Activated CD8-positive, alpha-beta memory T cell treated with anti-CD3 and anti-CD28 coated beads, Interleukin-2, amount 50 U/mL, for 24 hours (primary cell): ENCODE measurements around the gene ARVCF.
A peak's percentile ranks its signal among the peaks of the same experiment; 100 is the strongest.

Experiments
- DNase-seq: peaks from one replicate; pipeline ENCODE4 v3.0.0-alpha.2; 2020; ENCODE audit errors: extremely low read depth

ARVCF gene

GRCh38 chr22:19974268-19974861 is 42.3 kb downstream of the ARVCF start:
- no peak for DNase-seq

DNA sequence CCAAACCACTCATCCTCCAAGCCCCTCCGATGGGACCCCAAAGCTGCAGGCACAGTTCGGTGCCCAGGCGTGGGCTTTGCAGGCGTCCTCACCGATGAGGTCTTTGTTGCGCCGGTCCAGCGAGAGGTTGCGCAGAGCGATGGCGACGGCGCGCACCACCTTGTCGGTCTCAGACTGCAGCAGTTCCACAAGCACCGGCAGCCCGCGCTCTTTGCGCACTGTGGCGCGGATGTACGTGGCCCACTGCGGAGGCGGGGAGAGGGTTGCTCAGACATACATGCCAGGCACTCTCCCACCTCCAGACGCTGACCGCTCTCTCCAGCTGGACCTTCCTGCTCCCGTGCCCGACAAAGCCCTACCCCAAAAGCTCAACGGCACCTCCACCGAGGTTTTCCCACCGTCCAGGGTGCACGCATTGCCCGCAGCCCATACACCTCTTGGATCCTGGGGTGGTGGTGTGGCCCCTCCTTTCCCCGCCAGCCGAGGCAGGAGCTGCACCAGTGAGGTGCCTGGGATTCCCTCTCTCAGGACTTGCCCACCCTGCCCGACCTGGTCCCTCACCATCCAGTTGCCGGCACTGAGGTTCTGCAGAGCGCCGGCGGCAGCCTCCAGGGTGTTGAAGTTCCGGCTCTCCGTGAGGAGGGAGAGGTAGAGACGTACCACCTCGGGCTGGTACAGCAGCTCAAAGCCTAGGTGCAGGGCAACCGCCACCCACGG is 42.9 kb downstream of the ARVCF start:
- DNase-seq, result no peak

GRCh38 chr22:19972652-19973550 is 43.7 kb downstream of the ARVCF start:
- DNase-seq, result no peak

GRCh38 chr22:19972251-19972650 is 44.4 kb downstream of the ARVCF start:
- DNase-seq, result no peak

DNA sequence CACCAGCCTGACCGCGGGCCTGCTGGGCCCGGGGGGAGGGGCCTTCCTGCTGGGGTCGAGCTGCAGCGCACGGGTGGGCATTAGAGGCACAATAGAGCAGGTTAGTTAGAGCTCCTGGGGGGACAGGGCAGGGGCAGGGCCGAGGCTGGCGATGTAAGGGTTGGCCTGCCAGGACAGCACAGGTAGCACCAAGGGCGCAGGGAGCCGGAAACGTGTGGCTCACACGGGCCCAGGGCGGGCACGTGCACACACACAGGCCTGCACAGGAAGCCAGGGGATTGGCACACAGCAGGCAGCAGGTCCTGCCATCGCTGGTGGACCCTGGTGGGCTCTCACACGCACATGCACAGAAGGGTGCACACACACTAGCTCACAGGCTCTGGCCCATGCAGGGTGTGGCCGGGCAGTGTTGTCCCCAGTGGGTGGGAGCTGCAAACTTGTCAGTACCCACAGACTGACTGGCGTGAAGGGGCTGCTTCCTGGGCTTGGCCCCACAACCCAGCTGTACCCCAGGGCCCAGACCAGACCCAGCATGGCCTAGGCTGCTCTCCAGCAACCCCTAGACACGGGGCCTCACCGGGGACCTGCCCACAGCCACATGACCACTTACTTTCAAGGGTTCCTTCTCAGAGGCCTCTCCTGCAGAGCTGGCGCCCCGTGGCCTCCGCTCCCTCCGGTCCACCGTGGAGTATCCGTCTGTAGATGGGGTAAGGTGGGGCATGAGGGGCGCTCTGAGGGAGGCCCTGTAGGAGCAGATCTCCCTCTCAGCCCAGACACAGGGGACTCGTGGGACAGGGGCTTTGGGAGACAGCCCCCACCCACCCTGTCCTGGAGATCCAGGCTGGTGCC is 45.1 kb downstream of the ARVCF start:
- DNase-seq, result no peak

- peak; percentile 57 for DNase-seq
These were observed 45.9 kb downstream of the ARVCF start for GRCh38 chr22:19970479-19971275.

DNA sequence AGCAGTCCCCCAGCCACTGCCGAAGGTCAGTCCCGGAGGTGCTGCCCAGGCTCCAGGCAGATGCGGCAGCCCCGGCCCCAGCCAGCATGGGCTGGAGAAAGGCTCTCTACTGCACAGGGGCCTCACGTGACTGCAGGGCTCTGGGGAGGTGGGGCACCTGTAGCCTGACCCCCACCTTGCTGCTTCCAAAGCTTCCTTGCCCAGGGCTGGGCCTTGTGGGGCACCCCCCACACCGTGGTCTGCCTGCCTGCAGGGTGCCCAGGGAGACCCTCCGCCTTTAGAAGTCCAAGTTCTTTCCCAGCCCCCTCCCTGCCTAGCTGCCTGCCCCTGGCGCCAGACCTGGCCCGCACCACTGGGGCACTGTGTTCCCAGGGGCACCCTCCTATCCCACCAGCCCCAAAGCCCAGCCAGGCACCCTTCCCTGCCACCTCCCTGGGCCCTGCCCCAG is 46.6 kb downstream of the ARVCF start:
- DNase-seq, result no peak

DNA sequence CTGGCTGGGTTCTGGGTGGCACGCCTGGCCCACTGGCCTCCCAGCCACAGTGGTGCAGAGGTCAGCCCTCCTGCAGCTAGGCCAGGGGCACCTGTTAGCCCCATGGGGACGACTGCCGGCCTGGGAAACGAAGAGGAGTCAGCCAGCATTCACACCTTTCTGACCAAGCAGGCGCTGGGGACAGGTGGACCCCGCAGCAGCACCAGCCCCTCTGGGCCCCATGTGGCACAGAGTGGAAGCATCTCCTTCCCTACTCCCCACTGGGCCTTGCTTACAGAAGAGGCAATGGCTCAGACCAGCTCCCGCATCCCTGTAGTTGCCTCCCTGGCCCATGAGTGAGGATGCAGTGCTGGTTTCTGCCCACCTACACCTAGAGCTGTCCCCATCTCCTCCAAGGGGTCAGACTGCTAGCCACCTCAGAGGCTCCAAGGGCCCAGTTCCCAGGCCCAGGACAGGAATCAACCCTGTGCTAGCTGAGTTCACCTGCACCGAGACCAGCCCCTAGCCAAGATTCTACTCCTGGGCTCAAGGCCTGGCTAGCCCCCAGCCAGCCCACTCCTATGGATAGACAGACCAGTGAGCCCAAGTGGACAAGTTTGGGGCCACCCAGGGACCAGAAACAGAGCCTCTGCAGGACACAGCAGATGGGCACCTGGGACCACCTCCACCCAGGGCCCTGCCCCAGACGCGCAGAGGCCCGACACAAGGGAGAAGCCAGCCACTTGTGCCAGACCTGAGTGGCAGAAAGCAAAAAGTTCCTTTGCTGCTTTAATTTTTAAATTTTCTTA is 47.3 kb downstream of the ARVCF start:
- DNase-seq, result no peak

DNA sequence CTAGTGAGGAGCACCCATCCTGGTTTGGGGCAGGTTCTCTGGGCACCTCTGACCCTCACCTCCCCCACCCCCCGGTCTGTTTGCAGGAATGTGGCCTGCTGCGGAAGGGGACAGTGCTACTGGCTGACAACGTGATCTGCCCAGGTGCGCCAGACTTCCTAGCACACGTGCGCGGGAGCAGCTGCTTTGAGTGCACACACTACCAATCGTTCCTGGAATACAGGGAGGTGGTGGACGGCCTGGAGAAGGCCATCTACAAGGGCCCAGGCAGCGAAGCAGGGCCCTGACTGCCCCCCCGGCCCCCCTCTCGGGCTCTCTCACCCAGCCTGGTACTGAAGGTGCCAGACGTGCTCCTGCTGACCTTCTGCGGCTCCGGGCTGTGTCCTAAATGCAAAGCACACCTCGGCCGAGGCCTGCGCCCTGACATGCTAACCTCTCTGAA is 48.2 kb downstream of the ARVCF start:
- DNase-seq, result no peak

- no peak for DNase-seq
These were observed 48.7 kb downstream of the ARVCF start for GRCh38 chr22:19967850-19968449.

- no peak for DNase-seq
These were observed 49.5 kb downstream of the ARVCF start for GRCh38 chr22:19966908-19967750.

DNA sequence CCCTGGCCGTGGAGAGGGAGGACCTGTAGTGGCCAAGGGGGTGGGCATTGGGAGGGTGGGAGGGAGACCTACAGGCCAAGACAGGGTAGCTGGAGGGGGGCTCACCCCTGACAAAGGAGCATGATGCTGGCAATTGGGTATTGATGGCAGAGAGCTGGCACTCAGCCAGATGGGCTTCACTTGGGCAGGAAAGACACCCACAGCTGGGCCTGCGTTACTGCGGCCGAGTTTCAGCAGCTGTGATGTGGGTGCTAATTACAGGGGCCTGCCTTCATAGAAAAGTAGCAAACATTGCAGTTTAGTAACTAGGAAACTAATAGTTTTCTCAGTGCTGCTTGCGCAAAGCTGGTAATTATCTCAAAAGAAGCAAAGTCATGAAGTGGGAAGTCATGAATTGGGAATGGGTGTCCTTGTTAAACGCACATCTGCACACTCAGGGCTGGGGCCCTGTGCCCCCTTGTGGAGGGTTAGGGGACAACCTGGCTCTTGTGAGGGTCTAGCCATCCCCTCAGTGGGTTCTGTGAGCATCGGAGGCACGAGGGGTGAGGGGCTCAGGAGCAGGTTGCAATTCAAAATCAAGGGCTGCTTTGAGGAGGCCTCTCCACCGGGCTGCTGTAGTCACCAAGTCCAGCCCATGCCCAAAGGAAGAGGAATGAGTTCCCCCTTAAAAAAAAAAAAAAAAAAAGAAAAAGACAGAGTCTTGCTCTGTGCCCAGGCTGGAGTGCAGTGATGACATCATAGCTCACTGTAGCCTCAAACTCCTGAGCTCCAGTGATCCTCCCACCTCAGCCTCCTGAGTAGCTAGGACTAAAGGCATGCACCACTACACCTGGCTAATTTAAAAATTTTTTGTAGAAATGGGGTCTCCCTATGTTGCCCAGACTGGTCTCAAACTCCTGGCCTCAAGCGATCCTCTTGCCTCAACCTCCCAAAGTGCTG is 50.6 kb downstream of the ARVCF start:
- no peak for DNase-seq

DNA sequence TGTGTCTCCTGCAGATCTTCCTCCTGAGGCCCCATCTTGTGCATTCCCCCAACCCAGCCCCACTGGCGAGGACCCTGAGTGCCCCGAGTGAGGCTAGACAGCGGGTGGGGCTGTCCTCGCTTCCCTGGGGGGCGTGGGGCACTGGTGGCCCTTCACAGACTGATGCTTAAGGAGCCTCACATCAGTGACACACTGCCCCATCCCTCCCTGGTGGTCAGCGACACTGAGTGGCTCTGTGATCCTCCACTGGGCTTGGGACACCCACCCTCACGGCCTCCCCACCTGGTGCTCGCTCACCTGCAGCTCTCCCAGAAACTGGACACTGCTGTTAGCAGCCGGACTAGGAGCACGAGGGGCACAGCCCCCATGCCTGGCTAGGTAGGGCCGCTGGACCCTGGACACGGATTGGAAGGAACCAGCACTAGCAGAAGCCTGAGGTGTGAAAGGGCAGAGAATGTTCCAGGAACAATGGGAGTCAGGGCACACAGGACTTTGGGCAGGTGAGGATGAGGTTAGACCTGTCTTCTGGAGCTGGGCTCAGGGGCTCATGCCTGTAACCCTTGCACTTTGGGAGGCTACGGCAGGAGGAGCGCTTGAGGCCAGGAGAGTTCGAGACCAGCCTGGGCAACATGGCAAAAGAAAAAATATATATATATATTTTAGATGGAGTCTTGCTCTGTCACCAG is 51.8 kb downstream of the ARVCF start:
- no peak for DNase-seq

GRCh38 chr22:19963863-19964642 is 52.6 kb downstream of the ARVCF start:
- no peak for DNase-seq

DNA sequence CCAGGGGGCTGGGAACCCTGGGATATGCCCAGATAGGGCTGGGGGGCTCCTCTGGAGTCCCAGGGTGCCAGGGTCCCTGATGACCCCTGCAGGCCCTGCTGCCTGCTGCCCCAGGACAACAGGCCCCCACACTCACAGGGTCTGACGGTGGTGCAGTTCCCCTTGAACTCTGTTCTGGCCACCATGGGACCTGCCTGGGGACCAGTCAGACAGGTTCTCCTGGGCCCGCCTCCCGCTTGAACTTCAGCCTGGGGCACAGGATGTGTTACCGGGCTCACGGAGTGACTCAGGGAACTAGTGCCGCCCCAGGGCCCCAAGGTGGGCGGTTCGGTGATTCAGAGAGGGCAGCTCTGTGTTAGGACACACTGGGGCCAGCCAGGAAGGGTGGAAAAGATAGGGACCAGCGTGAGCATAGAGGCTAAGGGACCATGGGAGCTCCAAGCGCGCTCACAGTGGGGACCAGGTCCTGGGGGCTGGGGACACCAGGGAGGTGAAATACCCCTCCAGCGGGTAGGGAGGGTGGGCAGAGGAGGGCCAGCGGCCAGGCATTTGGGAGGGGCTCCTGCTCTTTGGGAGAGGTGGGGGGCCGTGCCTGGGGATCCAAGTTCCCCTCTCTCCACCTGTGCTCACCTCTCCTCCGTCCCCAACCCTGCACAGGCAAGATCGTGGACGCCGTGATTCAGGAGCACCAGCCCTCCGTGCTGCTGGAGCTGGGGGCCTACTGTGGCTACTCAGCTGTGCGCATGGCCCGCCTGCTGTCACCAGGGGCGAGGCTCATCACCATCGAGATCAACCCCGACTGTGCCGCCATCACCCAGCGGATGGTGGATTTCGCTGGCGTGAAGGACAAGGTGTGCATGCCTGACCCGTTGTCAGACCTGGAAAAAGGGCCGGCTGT is 53.5 kb downstream of the ARVCF start:
- no peak for DNase-seq
